Measurements from ENCODE around the gene SDF4. TPM values are rescaled to one million over a fixed set of nuclear protein-coding genes. Genes with fewer than 3 reads are reported as not detected.

SDF4 gene
- polyA plus RNA-seq, 1 experiment, result 109 TPM

DNA sequence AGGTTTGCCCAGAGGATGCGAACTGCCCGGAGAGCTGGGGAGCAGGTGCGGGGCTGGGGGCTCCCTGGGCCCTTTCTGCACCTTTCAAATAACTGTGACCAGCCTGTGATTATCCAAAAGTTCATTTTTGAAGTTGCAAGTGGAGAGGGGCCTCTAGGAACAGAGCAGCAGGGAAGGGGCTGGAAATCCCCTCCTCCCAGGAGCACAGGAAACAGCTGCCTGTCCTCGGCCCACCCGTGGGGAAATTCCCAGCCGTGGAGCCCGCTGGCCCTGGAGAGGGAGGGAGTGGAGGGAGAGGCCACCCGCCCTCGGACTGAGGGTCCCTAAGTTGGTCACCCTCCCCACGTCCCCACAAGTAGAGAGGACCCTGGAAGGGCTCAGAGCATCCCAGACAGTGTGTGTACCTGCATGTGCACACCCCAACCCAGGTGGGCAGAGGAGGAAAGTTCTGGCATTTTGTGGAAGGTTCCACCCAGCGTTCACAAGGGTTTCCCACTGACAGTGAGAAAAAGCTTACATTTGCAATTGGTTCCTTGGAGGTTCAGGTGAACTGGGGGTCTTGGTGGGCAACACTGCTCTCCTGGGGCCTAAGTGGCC, 16.6 kb downstream of the SDF4 start:
- CTCF ChIA-PET, result interaction anchor here (0.6 kb wide), 1 partner anchor 16 kb away, joined by 3 read pairs; no protein-coding TSS in a partner anchor
- Histone ChIP-seq H3K27me3 (ENCODE audit: control insufficient read depth, insufficient read depth, low read length) (no peaks in the 10 kb centered on the region), H3K9me3 (ENCODE audit: control insufficient read depth, insufficient read depth, low read length) (peaks cover 14% of the 10 kb centered on the region; the same call in 1 of the 2 replicates), H3K27ac (ENCODE audit: low read depth, low read length) (no peak overlapping the region), H3K4me3 (ENCODE audit: low read depth, low read length) (no peak overlapping the region)
- TF ChIP-seq, protein P1, sequence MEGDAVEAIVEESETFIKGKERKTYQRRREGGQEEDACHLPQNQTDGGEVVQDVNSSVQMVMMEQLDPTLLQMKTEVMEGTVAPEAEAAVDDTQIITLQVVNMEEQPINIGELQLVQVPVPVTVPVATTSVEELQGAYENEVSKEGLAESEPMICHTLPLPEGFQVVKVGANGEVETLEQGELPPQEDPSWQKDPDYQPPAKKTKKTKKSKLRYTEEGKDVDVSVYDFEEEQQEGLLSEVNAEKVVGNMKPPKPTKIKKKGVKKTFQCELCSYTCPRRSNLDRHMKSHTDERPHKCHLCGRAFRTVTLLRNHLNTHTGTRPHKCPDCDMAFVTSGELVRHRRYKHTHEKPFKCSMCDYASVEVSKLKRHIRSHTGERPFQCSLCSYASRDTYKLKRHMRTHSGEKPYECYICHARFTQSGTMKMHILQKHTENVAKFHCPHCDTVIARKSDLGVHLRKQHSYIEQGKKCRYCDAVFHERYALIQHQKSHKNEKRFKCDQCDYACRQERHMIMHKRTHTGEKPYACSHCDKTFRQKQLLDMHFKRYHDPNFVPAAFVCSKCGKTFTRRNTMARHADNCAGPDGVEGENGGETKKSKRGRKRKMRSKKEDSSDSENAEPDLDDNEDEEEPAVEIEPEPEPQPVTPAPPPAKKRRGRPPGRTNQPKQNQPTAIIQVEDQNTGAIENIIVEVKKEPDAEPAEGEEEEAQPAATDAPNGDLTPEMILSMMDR (IDR thresholded peaks at IDR 0.05; ENCODE audit: low read depth, low read length), result no peak
- DNase-seq (ENCODE audit: low read depth, low spot score), result no peak
- POLR2A ChIA-PET, result interaction anchor here (0.7 kb wide), 1 partner anchor 386 kb away, joined by 3 read pairs; no protein-coding TSS in a partner anchor

DNA sequence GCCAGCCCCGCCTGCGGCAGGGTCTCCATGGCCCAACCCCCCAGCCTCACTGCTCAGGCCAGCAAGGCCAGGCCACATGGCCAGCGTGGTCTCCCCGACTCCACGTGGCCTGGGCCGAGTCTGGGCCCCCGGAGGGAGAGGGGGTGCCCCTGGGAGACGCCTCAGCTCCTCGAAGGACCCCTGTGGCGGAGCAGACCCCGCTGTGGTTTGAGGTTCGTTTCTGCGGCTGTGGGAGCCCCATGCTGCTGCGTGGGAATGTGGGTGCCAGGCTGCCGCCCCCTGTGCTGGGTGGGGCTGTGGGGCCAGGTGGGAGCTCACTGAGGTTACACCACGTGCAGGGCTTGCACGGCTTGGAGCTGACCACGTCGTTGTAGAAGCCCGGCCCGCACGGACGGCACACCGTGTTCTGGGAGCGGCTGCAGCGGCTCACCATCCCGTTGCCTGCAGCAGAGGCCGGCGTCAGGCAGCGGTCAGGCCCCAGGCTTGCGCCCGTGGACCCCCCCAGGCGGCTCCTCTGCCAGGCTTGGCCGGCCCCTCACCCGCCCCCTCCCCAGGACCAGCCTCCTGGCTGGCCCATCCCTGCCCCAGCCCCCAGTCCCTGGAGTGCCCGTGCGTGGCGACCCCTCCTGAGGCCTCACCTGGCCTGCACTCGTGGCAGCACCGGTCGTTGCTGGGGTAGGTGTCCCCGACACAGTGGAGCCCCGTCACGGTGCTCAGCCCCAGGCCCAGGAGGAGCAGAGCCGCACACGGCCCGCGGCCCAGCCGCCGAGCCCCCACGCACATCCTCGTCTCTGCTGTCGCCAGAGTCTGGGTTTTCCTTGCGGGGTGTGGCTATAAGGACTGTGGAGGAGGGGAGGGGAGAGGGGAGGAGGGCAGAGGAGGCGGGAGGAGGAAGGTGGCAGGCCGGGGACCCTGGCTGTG, 18.2 kb downstream of the SDF4 start, which contains the start of gene TNFRSF4:
Gene TNFRSF4, minus strand, starts transcription at position 809 of the 921 bp plus-strand sequence. Its CDS starts 26 bp downstream, at position 783.
- H3K4me3 ChIP-seq (ENCODE audit: low read depth, low read length), result no peak within 1 kb of the TSS
- ChIA-PET CTCF (no interaction called here), POLR2A (no interaction called here)
- H3K9me3 ChIP-seq (ENCODE audit: control insufficient read depth, insufficient read depth, low read length), result peaks cover 11% of the 10 kb centered on the region; the same call in 1 of the 2 replicates
- H3K27me3 ChIP-seq (ENCODE audit: control insufficient read depth, insufficient read depth, low read length), result no peaks in the 10 kb centered on the region
- TF ChIP-seq, protein P1 (IDR thresholded peaks at IDR 0.05; ENCODE audit: low read depth, low read length), result no peak
- DNase-seq (ENCODE audit: low read depth, low spot score), result no peak
- no peak within 1 kb of the TSS for H3K27ac ChIP-seq (ENCODE audit: low read depth, low read length)

DNA sequence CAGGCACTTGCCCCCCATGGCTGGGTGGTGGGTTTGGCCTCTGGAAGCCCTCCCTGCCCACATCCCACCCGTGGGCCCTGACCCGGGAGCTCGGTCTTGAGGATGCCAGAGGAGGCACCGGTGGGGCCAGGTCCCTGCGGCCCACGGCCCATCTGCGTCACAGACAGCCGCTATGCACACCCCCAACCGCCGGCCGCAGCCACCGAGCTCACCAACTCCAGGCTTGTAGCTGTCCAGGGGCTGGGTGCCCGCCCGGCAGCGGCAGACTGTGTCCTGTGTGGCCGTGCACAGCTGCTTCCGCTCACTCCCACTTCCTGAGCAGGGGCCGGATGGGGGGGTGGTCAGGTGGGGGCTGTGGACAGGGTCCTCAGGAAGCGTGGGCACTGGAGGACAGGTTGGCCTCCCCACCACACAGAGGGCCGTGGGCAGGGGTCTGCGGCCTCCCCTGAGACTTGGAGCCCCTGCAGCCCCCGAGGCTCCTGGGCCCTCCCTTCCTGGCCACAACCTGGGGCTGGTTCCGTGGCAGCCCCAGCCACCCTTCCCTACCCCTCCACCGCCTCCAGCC, 18.9 kb downstream of the SDF4 start:
- Histone ChIP-seq H3K4me3 (ENCODE audit: low read depth, low read length) (no peak overlapping the region), H3K27me3 (ENCODE audit: control insufficient read depth, insufficient read depth, low read length) (no peaks in the 10 kb centered on the region), H3K27ac (ENCODE audit: low read depth, low read length) (no peak overlapping the region), H3K9me3 (ENCODE audit: control insufficient read depth, insufficient read depth, low read length) (peaks cover 4% of the 10 kb centered on the region; the same call in 1 of the 2 replicates)
- DNase-seq (ENCODE audit: low read depth, low spot score), result no peak
- ChIA-PET CTCF (no interaction called here), POLR2A (no interaction called here)
- TF ChIP-seq, protein P1 (IDR thresholded peaks at IDR 0.05; ENCODE audit: low read depth, low read length), result no peak

DNA sequence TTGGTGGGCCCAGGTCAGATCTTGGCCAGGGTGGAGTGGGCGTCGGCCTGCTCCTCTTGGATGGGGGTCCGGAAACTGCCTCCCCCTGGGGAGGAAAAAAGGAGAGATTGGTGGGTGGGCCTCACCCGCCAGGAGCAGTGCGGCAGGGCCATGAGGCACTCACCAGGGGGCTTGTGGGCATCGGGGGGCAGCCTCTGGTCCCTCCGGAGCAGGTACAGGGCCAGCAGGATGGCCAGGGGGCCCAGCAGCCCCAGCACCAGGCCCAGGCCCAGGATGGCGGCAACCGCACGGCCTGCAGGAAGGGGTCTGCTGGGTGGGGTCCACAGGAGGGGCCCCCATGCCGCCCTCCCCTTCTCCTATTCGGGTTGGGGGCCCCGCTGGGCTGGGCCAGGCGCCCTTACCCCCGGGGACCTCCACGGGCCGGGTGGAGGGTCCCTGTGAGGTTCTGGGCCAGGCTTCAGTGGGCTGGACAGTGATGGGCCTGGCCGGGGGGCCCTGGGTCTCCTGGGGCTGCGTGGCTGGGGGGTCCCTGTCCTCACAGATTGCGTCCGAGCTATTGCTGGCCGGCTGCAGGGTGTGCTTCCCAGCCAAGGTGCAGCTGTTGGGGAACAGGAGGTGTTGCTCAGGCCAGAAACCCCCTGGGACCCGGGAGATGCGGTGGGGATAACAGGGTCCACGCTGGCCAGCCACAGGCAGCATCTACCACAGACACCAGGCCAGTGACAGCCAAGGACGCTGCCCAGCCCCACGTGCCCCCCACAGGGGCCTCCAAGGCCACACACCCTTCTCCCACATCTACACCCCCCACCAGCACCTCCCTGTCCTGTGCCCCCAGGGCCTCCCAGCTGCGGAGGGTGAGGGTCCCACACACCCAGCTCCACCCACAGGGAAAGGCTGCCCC, 20.0 kb downstream of the SDF4 start:
- DNase-seq (ENCODE audit: low read depth, low spot score), result no peak
- H3K27ac ChIP-seq (ENCODE audit: low read depth, low read length), result no peak overlapping the region
- peaks cover under 1% of the 10 kb centered on the region for H3K27me3 ChIP-seq (ENCODE audit: control insufficient read depth, insufficient read depth, low read length)
- TF ChIP-seq, protein P1 (IDR thresholded peaks at IDR 0.05; ENCODE audit: low read depth, low read length), result no peak
- H3K9me3 ChIP-seq (ENCODE audit: control insufficient read depth, insufficient read depth, low read length), result peaks cover 3% of the 10 kb centered on the region; the same call in 1 of the 2 replicates
- ChIA-PET POLR2A (no interaction called here), CTCF (no interaction called here)
- no peak overlapping the region for H3K4me3 ChIP-seq (ENCODE audit: low read depth, low read length)

Measured in AG04450 (cell line).